ENCODE results near the gene EIF3F. TPM values are rescaled to one million over a fixed set of nuclear protein-coding genes. Genes with fewer than 3 reads are reported as not detected.

EIF3F gene
- total and polyA plus RNA-seq, 10 of the 15 experiments (the other 5 are each of a cell fraction or from before 2014, with no cell fraction given): 81.3 to 461 (median 213) TPM

DNA sequence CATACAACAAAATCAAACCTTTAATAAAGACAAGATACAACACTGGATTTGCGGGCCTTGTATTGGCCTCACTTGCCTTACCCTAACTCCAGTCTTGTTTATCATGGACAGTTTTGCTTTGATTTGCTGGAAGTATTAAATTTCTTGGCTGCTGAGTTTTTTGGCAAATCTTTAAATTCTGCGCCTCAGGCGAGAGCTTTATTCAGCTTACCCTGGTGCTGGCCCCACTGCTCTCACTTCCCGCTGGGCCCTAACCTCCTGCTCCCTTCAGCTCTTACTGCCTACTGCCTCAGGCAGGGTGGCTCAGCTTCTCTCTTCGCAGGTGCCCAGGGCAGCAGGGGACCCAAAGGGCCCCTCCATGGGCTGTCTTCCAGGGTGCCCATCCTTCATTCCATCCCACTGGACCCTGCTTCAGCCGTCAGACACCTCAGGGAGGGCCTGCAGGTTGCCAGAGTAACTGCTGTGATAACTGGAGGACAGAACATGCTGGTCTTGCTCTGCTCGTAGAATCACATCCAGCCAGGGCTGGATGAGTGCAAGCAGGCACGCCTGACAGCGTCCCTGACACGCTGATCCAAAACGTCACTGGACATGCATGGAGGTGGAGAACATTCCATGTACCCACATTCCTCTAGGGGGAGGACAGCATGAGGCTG lies 48.2 kb downstream of the EIF3F start:
- intact Hi-C loops (cut with micrococcal nuclease; ENCODE audit: unreplicated experiment): loop anchor here (10.0 kb wide), 1 partner anchor 169 kb away; no protein-coding TSS in a partner anchor
- SMC1A ChIA-PET (ENCODE audit: uncharacterized antibody, unreplicated experiment): interaction anchor here (1.3 kb wide), 1 partner anchor 64 kb away, joined by 4 read pairs; no protein-coding TSS in a partner anchor
- no peak overlapping the region for H3K4me2 ChIP-seq (ENCODE audit: control insufficient read depth, insufficient read depth)
- H3K9ac ChIP-seq (ENCODE audit: control insufficient read depth, insufficient read depth, low read length): no peak overlapping the region
- no peak overlapping the region for H3K27ac ChIP-seq (ENCODE audit: control insufficient read depth, insufficient read depth)
- FAIRE-seq: no peak
- H4K20me1 ChIP-seq (ENCODE audit: control insufficient read depth, insufficient read depth): no peaks in the 10 kb centered on the region
- WGBS (ENCODE audit: insufficient coverage, insufficient replicate concordance, low lambda C conversion rate, missing lambda C conversion rate): 38% methylated on average over 10 of the region's 11 CpGs
- RAD21 ChIA-PET (ENCODE audit: unreplicated experiment): interaction anchor here (4.1 kb wide), 1 partner anchor 64 kb away, joined by 30 read pairs; no protein-coding TSS in a partner anchor
- no peaks in the 10 kb centered on the region for H3K79me2 ChIP-seq (ENCODE audit: control insufficient read depth, insufficient read depth, low read length)
- CTCF ChIA-PET: interaction anchor here (1.2 to 3.6 kb wide), 10 partner anchors 7 to 64 kb away, joined by 3 to 77 read pairs (median 22); partner anchors contain the start of gene EIF3F
- H3K27me3 ChIP-seq (replicated peaks in 1 of 2; ENCODE audit: control insufficient read depth in 2 of 2, insufficient read depth in 2 of 2, low read length in 1 of 2): no peaks in the 10 kb centered on the region; a peak in 1 of 4 replicates
- no peaks in the 10 kb centered on the region for H3K4me1 ChIP-seq (ENCODE audit: control insufficient read depth, insufficient read depth, low read length)
- no peak overlapping the region for H2AFZ ChIP-seq (ENCODE audit: control insufficient read depth, low read depth, low read length)
- no TSS peak for BruUV-seq (replicated peaks)
- H3K36me3 ChIP-seq (ENCODE audit: control insufficient read depth in 2 of 2, insufficient read depth in 2 of 2, low read length in 1 of 2): no peaks in the 10 kb centered on the region
- ATAC-seq: no peak
- H3K4me3 ChIP-seq: no peak overlapping the region
- H3K9me3 ChIP-seq (replicated peaks; ENCODE audit: control insufficient read depth, insufficient read depth, low read length): no peaks in the 10 kb centered on the region
- no peak for TF ChIP-seq ELK1 (IDR thresholded peaks at IDR 0.05; ENCODE audit: low read depth, low read length)
- no peak for TF ChIP-seq CREM (IDR thresholded peaks at IDR 0.05; ENCODE audit: low read depth)
- no peak for TF ChIP-seq FOS (IDR thresholded peaks at IDR 0.05; ENCODE audit: borderline replicate concordance, extremely low read depth, insufficient read length)
- no peak for TF ChIP-seq EZH2 (IDR thresholded peaks at IDR 0.05; ENCODE audit: borderline replicate concordance, control insufficient read depth, low read depth, low read length)
- no peak for TF ChIP-seq CHD1 (IDR thresholded peaks at IDR 0.05; ENCODE audit: low read depth, low read length)
- TF ChIP-seq MTA2 (IDR thresholded peaks at IDR 0.05; ENCODE audit: low read depth): no peak
- no peak for TF ChIP-seq POLR2AphosphoS2 (IDR thresholded peaks at IDR 0.05; ENCODE audit: low read depth, low read length)
- TF ChIP-seq RUNX3 (IDR thresholded peaks at IDR 0.05; ENCODE audit: low read length): no peak
- TF ChIP-seq IKZF2 (IDR thresholded peaks at IDR 0.05): no peak
- TF ChIP-seq, protein P1, sequence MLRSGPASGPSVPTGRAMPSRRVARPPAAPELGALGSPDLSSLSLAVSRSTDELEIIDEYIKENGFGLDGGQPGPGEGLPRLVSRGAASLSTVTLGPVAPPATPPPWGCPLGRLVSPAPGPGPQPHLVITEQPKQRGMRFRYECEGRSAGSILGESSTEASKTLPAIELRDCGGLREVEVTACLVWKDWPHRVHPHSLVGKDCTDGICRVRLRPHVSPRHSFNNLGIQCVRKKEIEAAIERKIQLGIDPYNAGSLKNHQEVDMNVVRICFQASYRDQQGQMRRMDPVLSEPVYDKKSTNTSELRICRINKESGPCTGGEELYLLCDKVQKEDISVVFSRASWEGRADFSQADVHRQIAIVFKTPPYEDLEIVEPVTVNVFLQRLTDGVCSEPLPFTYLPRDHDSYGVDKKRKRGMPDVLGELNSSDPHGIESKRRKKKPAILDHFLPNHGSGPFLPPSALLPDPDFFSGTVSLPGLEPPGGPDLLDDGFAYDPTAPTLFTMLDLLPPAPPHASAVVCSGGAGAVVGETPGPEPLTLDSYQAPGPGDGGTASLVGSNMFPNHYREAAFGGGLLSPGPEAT (IDR thresholded peaks at IDR 0.05; ENCODE audit: low read depth): no peak
- no peak for TF ChIP-seq POU2F2 (IDR thresholded peaks at IDR 0.05; ENCODE audit: borderline replicate concordance, low read depth, low read length)
- no peak for TF ChIP-seq MEF2B (IDR thresholded peaks at IDR 0.05; ENCODE audit: partially characterized antibody, poor library complexity, severe bottlenecking)
- TF ChIP-seq SMC3 (IDR thresholded peaks at IDR 0.05; ENCODE audit: borderline replicate concordance, low read length): no peak
- TF ChIP-seq SMAD1 (IDR thresholded peaks at IDR 0.05; ENCODE audit: low read depth, partially characterized antibody): no peak
- no peak for TF ChIP-seq PKNOX1 (IDR thresholded peaks at IDR 0.05)
- TF ChIP-seq RCOR1 (conservative IDR thresholded peaks at IDR 0.05; ENCODE audit: low read depth, low read length): no peak
- TF ChIP-seq SPI1 (IDR thresholded peaks at IDR 0.05; ENCODE audit: borderline replicate concordance, insufficient read depth, low read depth, low read length): no peak
- no peak for DNase-seq (ENCODE audit: low read depth, low spot score)
- POLR2A ChIA-PET: no interaction called here
- in situ Hi-C loops (cut with MboI): no loop called here
